CD8-positive, alpha-beta memory T cell (primary cell): ENCODE data around the gene TSPOAP1. TPM values are rescaled to one million over a fixed set of nuclear protein-coding genes. Genes with fewer than 3 reads are reported as not detected.

Source experiments
- CTCF ChIA-PET: fragments of 350-600 bp; sonication (Branson Sonifier 250); formaldehyde crosslinking; loops from one replicate; lab custom pipeline; 2021; ENCODE audit warnings: antibody characterized with exemption; lab: Charles Lee
- POLR2A ChIA-PET: fragments of 350-600 bp; sonication (Branson Sonifier 250); formaldehyde crosslinking; loops from one replicate; lab custom pipeline; 2021; ENCODE audit warnings: antibody characterized with exemption; lab: Charles Lee
- DNase-seq, 5 donors: peaks; one replicate each; pipeline versions ENCODE4 v3.0.0 to v3.0.0-alpha.2; 2020 to 2022; ENCODE audit warnings: mixed read lengths in 1 of 5
- H3K27ac ChIP-seq: one replicate; pipeline ENCODE4 v1.7.0; 2013; ENCODE audit warnings: low read depth, mild to moderate bottlenecking, low read length, moderate library complexity
- H3K27me3 ChIP-seq: 2 replicates; pipeline ENCODE4 v1.7.0; 2013; ENCODE audit warnings: low read length, mild to moderate bottlenecking; ENCODE audit not compliant: insufficient read depth, poor library complexity, severe bottlenecking
- H3K36me3 ChIP-seq: 2 replicates; pipeline ENCODE4 v1.7.0; 2013; ENCODE audit warnings: mild to moderate bottlenecking, low read length, moderate library complexity; ENCODE audit not compliant: insufficient read depth
- H3K4me1 ChIP-seq: 2 replicates; pipeline ENCODE4 v1.7.0; 2013; ENCODE audit warnings: mild to moderate bottlenecking, low read length, moderate library complexity; ENCODE audit not compliant: insufficient read depth
- H3K4me3 ChIP-seq: 2 replicates; pipeline ENCODE4 v1.7.0; 2013; ENCODE audit warnings: mild to moderate bottlenecking, low read length
- H3K9me3 ChIP-seq: 2 replicates; pipeline ENCODE4 v1.7.0; 2013; ENCODE audit warnings: mild to moderate bottlenecking, low read length
- H3K27ac Mint-ChIP-seq, 8 donors: one replicate each; pipeline ENCODE4 v1.8.0; 2020 to 2021; ENCODE audit warnings: mixed read lengths in 8 of 8, mild to moderate bottlenecking in 6 of 8, inconsistent platforms in 3 of 8, moderate library complexity in 3 of 8
- H3K27me3 Mint-ChIP-seq, 2 donors: one replicate each; pipeline ENCODE4 v1.8.0; 2020 to 2021; ENCODE audit warnings: mixed read lengths in 2 of 2, mild to moderate bottlenecking in 1 of 2, moderate library complexity in 1 of 2
- H3K36me3 Mint-ChIP-seq, 3 donors: one replicate each; pipeline ENCODE4 v1.8.0; 2020 to 2021; ENCODE audit warnings: mixed read lengths in 3 of 3, inconsistent platforms in 1 of 3, mild to moderate bottlenecking in 1 of 3
- H3K4me1 Mint-ChIP-seq, 3 donors: one replicate each; pipeline ENCODE4 v1.8.0; 2020 to 2021; ENCODE audit warnings: mixed read lengths in 3 of 3, inconsistent platforms in 1 of 3, mild to moderate bottlenecking in 1 of 3
- H3K4me3 Mint-ChIP-seq, 7 donors: one replicate each; pipeline ENCODE4 v1.8.0; 2020 to 2021; ENCODE audit warnings: mixed read lengths in 7 of 7, mild to moderate bottlenecking in 6 of 7, moderate library complexity in 4 of 7, inconsistent platforms in 2 of 7
- H3K9me3 Mint-ChIP-seq, 5 donors: one replicate each; pipeline ENCODE4 v1.8.0; 2020 to 2022; ENCODE audit warnings: mixed read lengths in 5 of 5, mild to moderate bottlenecking in 3 of 5, moderate library complexity in 2 of 5, inconsistent platforms in 1 of 5
- polyA plus RNA-seq: library from polyadenylated mRNA; unstranded; fragments of 300-500 nt; fragmentation: Illumina TruSeq; gene quantifications from one replicate; pipeline ENCODE4 v1.2.3, GENCODE V29; 2021
- total RNA-seq, 2 experiments: library from RNA; stranded (reverse); gene quantifications; one replicate each; pipeline ENCODE4 v1.2.3, GENCODE V29; 2021

Gene TSPOAP1
- total and polyA plus RNA-seq, 3 experiments from 2014 or later: 4.0 to 15.0 (median 14.4) TPM

DNA sequence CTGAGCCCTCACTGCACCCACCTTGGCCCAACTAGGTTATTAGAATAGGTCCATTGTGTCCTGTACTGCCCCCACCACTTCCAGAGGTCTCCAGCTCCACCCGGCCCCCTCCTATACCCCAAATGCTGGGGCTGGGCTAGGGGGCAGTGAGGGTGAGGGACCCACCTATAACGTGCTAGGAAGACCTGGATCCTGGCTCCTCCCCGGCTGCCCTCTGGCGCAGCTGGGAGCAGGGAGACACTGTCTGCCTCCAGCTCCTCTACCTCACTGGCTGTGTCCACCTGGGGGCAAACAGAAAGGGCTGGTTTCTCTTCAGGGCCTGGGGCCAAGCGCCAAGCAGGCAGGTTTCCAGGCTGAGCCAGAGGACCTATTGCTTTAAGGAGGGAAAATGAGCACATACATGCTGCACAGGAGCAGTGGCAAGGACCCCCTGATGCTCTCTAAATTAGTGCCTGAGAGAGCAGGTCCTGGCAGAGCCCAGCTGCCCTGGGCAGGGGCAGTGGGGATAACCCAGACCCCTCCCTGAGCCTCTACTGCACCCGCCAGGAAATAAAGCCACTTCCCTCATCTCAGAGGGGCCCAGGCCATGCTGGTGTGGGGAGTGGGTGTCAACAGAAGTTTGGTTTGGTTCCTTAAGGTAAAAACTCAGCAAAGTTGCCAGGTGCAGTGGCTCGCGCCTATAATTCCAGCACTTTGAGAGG lies 12.2 kb downstream of the TSPOAP1 start:
- Mint-ChIP-seq H3K4me1 (peaks cover 9 to 20% (median 11%) of the 10 kb centered on the region in 3 donors), H3K4me3 (no peak overlapping the region), H3K9me3 (no peaks in the 10 kb centered on the region), H3K36me3 (peaks cover 0 to 39% (median 5%) of the 10 kb centered on the region in 3 donors), H3K27ac (peak overlapping the region in 3 of 8 donors; percentile 61 to 69 (median 68)), H3K27me3 (no peaks in the 10 kb centered on the region)
- DNase-seq: peak in 1 of 5 donors; percentile 44
- no peak overlapping the region for H3K4me3 ChIP-seq
- peaks cover 13% of the 10 kb centered on the region for H3K4me1 ChIP-seq
- H3K36me3 ChIP-seq: no peaks in the 10 kb centered on the region
- ChIA-PET POLR2A (interaction anchor here (0.9 to 3.1 kb wide), 8 partner anchors 11 to 101 kb away, joined by 3 to 72 read pairs (median 27); partner anchors contain the start of genes RNF43, SUPT4H1 and TSPOAP1), CTCF (interaction anchor here (1.0 to 15.4 kb wide), 23 partner anchors 10 to 309 kb away, joined by 3 to 504 read pairs (median 9); partner anchors contain the start of genes HSF5, RNF43, SRSF1 and SUPT4H1)
- no peak overlapping the region for H3K27ac ChIP-seq
- H3K9me3 ChIP-seq: no peaks in the 10 kb centered on the region
- no peaks in the 10 kb centered on the region for H3K27me3 ChIP-seq

DNA sequence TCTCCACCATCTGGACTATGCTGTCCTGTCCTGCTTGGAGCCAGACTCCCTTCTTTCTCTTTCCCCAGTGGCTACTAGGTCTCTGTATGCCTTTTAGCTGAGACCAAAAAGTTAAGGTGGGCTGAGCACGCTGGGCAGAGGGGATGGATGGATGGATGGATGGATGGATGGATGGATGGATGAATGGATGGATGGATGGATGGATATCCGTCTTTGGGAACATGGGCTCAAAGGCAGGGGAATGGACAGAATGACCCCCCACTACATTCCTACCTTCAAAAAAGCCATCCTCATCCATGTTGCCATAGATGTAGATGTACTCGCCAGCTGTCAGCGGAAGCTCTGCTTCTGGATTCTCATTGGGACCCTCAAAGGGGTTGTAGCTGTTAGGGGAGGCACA lies 12.8 kb downstream of the TSPOAP1 start:
- H3K36me3 ChIP-seq: no peaks in the 10 kb centered on the region
- peaks cover 13% of the 10 kb centered on the region for H3K4me1 ChIP-seq
- Mint-ChIP-seq H3K27me3 (no peaks in the 10 kb centered on the region), H3K4me1 (peaks cover 9 to 17% (median 11%) of the 10 kb centered on the region in 3 donors), H3K36me3 (peaks cover 0 to 36% (median 5%) of the 10 kb centered on the region in 3 donors), H3K9me3 (no peaks in the 10 kb centered on the region), H3K4me3 (no peak overlapping the region), H3K27ac (peak overlapping the region in 4 of 8 donors; percentile 13 to 61 (median 20))
- H3K27me3 ChIP-seq: no peaks in the 10 kb centered on the region
- no peak overlapping the region for H3K27ac ChIP-seq
- DNase-seq: no peak
- no peaks in the 10 kb centered on the region for H3K9me3 ChIP-seq
- H3K4me3 ChIP-seq: no peak overlapping the region
- CTCF ChIA-PET: interaction anchor here (1.1 to 15.4 kb wide), 10 partner anchors 10 to 172 kb away, joined by 3 to 504 read pairs (median 23); partner anchors contain the start of genes HSF5, RNF43, SUPT4H1 and TSPOAP1
- POLR2A ChIA-PET: interaction anchor here (0.9 to 1.2 kb wide), 2 partner anchors 12 to 29 kb away, joined by 3 read pairs; partner anchors contain the start of gene TSPOAP1

DNA sequence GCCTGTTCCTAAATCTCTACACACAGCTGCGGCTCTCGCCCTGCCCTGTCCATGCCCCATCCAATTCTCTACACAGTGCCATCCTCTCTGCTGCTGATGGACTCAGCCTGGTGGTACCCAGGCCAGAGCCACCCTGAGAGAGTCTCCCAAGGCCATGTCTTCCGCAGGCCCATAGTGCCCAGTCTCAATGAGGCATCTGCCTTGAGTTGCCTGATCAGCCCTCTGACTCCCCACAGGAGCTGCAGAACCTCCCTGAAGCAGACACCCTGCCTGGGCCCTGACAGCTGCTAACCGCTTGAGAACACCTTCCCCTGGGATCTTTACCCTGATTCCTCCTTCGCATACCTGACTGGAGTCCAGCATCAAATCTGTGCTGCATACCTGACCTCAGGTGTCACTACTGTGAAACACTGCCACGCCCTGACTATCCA lies 13.3 kb downstream of the TSPOAP1 start:
- H3K36me3 ChIP-seq: no peaks in the 10 kb centered on the region
- no peak for DNase-seq
- POLR2A ChIA-PET: interaction anchor here (1.2 kb wide), 1 partner anchor 13 kb away, joined by 3 read pairs; the partner anchor contains the start of gene TSPOAP1

DNA sequence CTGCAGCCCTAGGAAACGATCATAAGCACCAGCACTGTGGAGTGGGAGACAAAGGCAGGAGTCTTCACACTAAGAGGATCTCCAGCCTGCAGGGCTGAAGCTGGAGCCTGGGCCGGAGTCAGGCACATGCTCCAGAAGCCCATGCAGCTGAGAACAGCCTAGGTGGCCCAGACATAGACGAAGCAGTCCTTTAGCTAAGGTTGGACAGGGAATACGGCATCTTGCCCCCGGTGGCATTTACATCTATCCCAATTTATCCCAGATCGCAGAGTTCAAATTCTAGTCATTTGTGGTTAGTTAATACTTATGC lies 13.9 kb downstream of the TSPOAP1 start:
- no peak overlapping the region for H3K4me3 ChIP-seq
- POLR2A ChIA-PET: interaction anchor here (0.7 kb wide), 1 partner anchor 37 kb away, joined by 3 read pairs; the partner anchor contains the start of gene SUPT4H1

More for the DNA sequence above, 13.3 kb downstream of the TSPOAP1 start:
- no peak overlapping the region for H3K4me3 Mint-ChIP-seq
- no peaks in the 10 kb centered on the region for H3K27me3 Mint-ChIP-seq
- H3K27ac ChIP-seq: no peak overlapping the region
- no peaks in the 10 kb centered on the region for H3K9me3 Mint-ChIP-seq
- no peaks in the 10 kb centered on the region for H3K27me3 ChIP-seq
- H3K4me3 ChIP-seq: no peak overlapping the region
- peaks cover 13% of the 10 kb centered on the region for H3K4me1 ChIP-seq
- no peaks in the 10 kb centered on the region for H3K9me3 ChIP-seq
- H3K4me1 Mint-ChIP-seq: peaks cover 9 to 16% (median 11%) of the 10 kb centered on the region in 3 donors
- CTCF ChIA-PET: interaction anchor here (1.1 to 15.4 kb wide), 7 partner anchors 10 to 173 kb away, joined by 3 to 504 read pairs (median 23); partner anchors contain the start of genes HSF5, RNF43, SUPT4H1 and TSPOAP1
- peaks cover 0 to 34% (median 5%) of the 10 kb centered on the region in 3 donors for H3K36me3 Mint-ChIP-seq
- H3K27ac Mint-ChIP-seq: peak overlapping the region in 5 of 8 donors; percentile 13 to 78 (median 23)

DNA sequence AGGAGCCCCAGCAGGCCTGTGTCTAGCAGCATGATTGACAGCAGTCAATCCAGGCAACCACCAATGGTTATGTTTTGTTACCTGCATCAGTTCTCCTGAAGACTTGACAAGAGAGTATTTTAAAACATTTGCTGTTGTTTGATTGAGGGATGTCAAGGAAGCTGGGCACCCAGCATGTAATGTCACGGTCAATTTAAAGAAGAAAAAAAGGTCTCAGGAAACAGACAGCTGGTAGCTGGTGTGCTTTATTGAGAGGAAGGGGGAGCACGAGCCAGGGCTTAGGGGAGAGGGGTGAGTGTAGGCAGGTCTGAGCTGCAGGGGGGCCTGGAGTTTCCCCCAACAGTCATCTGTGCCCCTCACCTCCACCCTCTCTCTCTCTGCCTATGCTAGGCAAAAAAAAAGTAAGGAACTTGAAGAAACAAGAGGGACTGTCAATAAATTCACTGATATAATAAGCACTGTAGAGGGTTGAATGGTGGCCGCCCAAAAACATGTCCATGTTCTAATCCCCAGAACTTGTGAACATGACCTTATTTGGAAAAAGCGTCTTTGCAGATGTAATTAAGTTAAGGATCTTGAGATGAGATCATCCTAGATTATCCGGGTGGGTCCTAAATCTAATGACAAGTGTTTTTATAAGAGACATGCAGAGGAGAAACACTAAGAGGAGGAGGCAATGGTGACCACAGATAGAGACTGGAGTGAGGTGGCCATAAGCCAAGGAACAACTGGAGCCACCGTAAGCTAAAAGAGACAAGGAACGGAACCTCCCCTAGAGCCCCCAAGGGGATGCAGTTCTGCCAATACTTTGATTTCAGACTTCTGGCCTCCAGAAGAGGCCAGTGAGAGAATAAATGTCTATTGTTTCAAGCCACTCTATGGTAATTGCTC lies 14.5 kb downstream of the TSPOAP1 start:
- Histone ChIP-seq H3K36me3 (no peaks in the 10 kb centered on the region), H3K27ac (no peak overlapping the region), H3K9me3 (no peaks in the 10 kb centered on the region), H3K4me1 (peaks cover 13% of the 10 kb centered on the region), H3K4me3 (no peak overlapping the region), H3K27me3 (no peaks in the 10 kb centered on the region)
- no peaks in the 10 kb centered on the region for H3K27me3 Mint-ChIP-seq
- peak overlapping the region in 6 of 8 donors; percentile 38 to 83 (median 56) for H3K27ac Mint-ChIP-seq
- H3K9me3 Mint-ChIP-seq: no peaks in the 10 kb centered on the region
- ChIA-PET POLR2A (interaction anchor here (0.7 kb wide), 1 partner anchor 38 kb away, joined by 3 read pairs; the partner anchor contains the start of gene SUPT4H1), CTCF (interaction anchor here (1.1 to 15.4 kb wide), 5 partner anchors 9 to 102 kb away, joined by 3 to 504 read pairs (median 6); partner anchors contain the start of genes RNF43 and TSPOAP1)
- H3K36me3 Mint-ChIP-seq: peaks cover 0 to 38% (median 4%) of the 10 kb centered on the region in 3 donors
- no peak for DNase-seq
- H3K4me1 Mint-ChIP-seq: peaks cover 9 to 16% (median 11%) of the 10 kb centered on the region in 3 donors
- H3K4me3 Mint-ChIP-seq: no peak overlapping the region

More for the DNA sequence above, 13.9 kb downstream of the TSPOAP1 start:
- no peak for DNase-seq
- peaks cover 9 to 16% (median 11%) of the 10 kb centered on the region in 3 donors for H3K4me1 Mint-ChIP-seq
- no peaks in the 10 kb centered on the region for H3K36me3 ChIP-seq
- H3K9me3 ChIP-seq: no peaks in the 10 kb centered on the region
- H3K27ac ChIP-seq: no peak overlapping the region
- CTCF ChIA-PET: interaction anchor here (1.1 to 15.4 kb wide), 4 partner anchors 9 to 101 kb away, joined by 3 to 504 read pairs (median 52); partner anchors contain the start of genes RNF43 and TSPOAP1
- peaks cover 13% of the 10 kb centered on the region for H3K4me1 ChIP-seq
- no peaks in the 10 kb centered on the region for H3K27me3 Mint-ChIP-seq
- H3K27ac Mint-ChIP-seq: peak overlapping the region in 2 of 8 donors; percentile 56 to 68
- H3K9me3 Mint-ChIP-seq: no peaks in the 10 kb centered on the region
- H3K4me3 Mint-ChIP-seq: no peak overlapping the region
- H3K27me3 ChIP-seq: no peaks in the 10 kb centered on the region
- H3K36me3 Mint-ChIP-seq: peaks cover 0 to 36% (median 5%) of the 10 kb centered on the region in 3 donors

DNA sequence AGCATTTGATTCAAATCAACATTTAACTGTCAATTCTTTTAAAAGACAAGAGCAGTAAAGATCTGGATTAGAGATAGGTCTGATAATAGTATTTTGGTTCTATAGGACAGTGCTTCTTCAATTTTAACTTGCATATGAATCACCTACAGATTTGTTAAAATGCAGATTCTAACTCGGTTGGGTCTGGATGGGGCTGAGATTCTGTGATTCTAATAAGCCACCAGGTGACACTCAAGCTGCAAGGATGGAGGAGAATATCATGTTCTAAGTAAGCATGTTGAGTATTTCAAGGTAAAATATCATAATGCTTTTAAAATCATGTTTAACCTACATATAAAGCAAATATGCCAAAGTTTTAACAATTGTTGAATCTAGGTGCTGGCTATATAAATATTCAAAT lies 15.8 kb downstream of the TSPOAP1 start:
- no peak for DNase-seq
- H3K36me3 ChIP-seq: no peaks in the 10 kb centered on the region
- no peaks in the 10 kb centered on the region for H3K9me3 ChIP-seq
- H3K4me1 ChIP-seq: peaks cover 8% of the 10 kb centered on the region
- Mint-ChIP-seq H3K27me3 (no peaks in the 10 kb centered on the region), H3K9me3 (no peaks in the 10 kb centered on the region), H3K36me3 (peaks cover 0 to 43% (median 4%) of the 10 kb centered on the region in 3 donors), H3K4me3 (no peak overlapping the region), H3K27ac (peak overlapping the region in 3 of 8 donors; percentile 18 to 33 (median 31)), H3K4me1 (peaks cover 7 to 8% (median 7%) of the 10 kb centered on the region in 3 donors)
- no peak overlapping the region for H3K27ac ChIP-seq
- no peak overlapping the region for H3K4me3 ChIP-seq
- ChIA-PET POLR2A (no interaction called here), CTCF (interaction anchor here (1.4 kb wide), 2 partner anchors 32 to 37 kb away, joined by 3 to 7 read pairs; no protein-coding TSS in a partner anchor)
- H3K27me3 ChIP-seq: no peaks in the 10 kb centered on the region

DNA sequence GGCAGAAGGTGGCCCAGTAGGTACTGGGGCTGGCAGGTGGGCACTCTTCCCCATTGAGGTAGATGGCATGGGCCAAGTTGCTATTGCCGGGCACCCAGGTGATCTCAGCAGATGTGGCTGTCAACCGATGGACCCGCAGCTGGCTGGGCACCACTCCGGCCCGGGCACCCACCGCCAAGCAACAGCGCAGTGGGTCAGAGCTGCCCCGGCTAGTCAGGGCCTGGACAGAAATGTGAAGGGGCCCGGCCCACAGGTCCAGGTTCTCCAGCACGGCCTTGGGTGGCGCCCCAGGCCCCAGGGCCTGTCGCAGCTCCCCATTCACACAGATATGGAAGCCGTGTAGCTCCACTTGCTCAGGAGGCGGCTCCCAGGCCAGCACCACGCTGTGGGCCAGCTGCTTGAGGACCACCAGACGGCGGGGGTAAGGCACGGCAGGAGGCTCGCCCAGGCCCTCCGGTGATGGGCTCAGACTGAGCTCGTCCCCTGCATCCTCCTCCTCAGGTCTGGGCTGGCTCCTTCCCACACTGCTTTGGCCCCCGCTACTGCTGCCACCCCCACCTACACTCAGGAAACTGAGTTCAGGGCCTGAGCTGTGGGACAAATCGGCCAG lies 16.5 kb downstream of the TSPOAP1 start:
- peak overlapping the region in 1 of 7 donors; percentile 62 for H3K4me3 Mint-ChIP-seq
- no peaks in the 10 kb centered on the region for H3K9me3 Mint-ChIP-seq

More for the DNA sequence above, 16.5 kb downstream of the TSPOAP1 start:
- ChIA-PET CTCF (interaction anchor here (0.7 to 1.7 kb wide), 3 partner anchors 14 to 33 kb away, joined by 3 to 7 read pairs (median 3); no protein-coding TSS in a partner anchor), POLR2A (interaction anchor here (0.6 kb wide), 1 partner anchor 14 kb away, joined by 3 read pairs; no protein-coding TSS in a partner anchor)
- Histone ChIP-seq H3K27ac (no peak overlapping the region), H3K36me3 (peaks cover 4% of the 10 kb centered on the region), H3K4me3 (no peak overlapping the region), H3K9me3 (no peaks in the 10 kb centered on the region), H3K4me1 (peaks cover 1% of the 10 kb centered on the region), H3K27me3 (no peaks in the 10 kb centered on the region)
- Mint-ChIP-seq H3K27ac (peak overlapping the region in 1 of 8 donors; percentile 1), H3K36me3 (peaks cover 2 to 46% (median 6%) of the 10 kb centered on the region in 3 donors), H3K27me3 (no peaks in the 10 kb centered on the region), H3K4me1 (peaks cover 0 to under 1% (median under 1%) of the 10 kb centered on the region in 3 donors)
- no peak for DNase-seq
